ENCODE measurements around the gene RAB35. TPM values are rescaled to one million over a fixed set of nuclear protein-coding genes. Genes with fewer than 3 reads are reported as not detected.
"Not testable (repeated sequence)": the region's sequence is repeated elsewhere in the genome, so short reads cannot be mapped to it uniquely, and the experiment has no call there.

Gene RAB35
- total and polyA plus RNA-seq, 9 donors = 21.3 to 34.9 (median 30.9) TPM

GRCh38 chr12:120048263-120048662 is 68.3 kb downstream of the RAB35 start:
- H3K27ac ChIP-seq (ENCODE audit: low read length) = no peak overlapping the region
- H3K4me3 ChIP-seq (ENCODE audit: low read length) = no peak overlapping the region
- H3K27me3 ChIP-seq (ENCODE audit: control insufficient read depth, insufficient read depth, low read length) = no peaks in the 10 kb centered on the region
- H3K4me1 ChIP-seq (ENCODE audit: control insufficient read depth, insufficient read depth, low read length) = no peaks in the 10 kb centered on the region
- DNase-seq = no peak
- no peaks in the 10 kb centered on the region for H3K9me3 ChIP-seq (replicated peaks; ENCODE audit: control insufficient read depth, low read depth, low read length)
- no peaks in the 10 kb centered on the region for H3K36me3 ChIP-seq (ENCODE audit: control insufficient read depth, insufficient read depth, low read length)

DNA sequence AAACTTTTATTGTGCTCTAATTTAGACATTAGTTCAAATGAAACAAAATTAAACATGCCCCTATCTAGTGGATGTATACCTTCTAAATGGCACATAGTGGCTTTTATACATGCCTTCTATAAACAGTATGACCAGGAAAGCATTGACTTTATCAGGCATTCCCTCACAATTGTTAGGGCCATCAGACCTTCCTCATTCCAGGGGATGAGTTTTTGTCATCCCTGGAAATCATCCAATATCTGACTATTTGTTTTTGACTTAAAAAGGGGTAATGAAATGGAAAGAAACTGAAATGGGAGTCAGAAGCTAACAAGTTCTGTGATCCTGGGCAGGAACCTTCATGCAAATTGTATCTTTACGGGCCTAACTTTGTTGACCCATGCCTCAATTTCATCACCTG is 69.5 kb downstream of the RAB35 start:
- no peak overlapping the region for H3K4me3 ChIP-seq (ENCODE audit: low read length)
- no peak for DNase-seq
- H3K4me1 ChIP-seq (ENCODE audit: control insufficient read depth, insufficient read depth, low read length) = no peaks in the 10 kb centered on the region
- H3K27me3 ChIP-seq (ENCODE audit: control insufficient read depth, insufficient read depth, low read length) = no peaks in the 10 kb centered on the region
- H3K36me3 ChIP-seq (ENCODE audit: control insufficient read depth, insufficient read depth, low read length) = no peaks in the 10 kb centered on the region
- WGBS (ENCODE audit: insufficient coverage) = no CpG with 5 or more reads among the region's 1 CpG
- no peak overlapping the region for H3K27ac ChIP-seq (ENCODE audit: low read length)
- no peaks in the 10 kb centered on the region for H3K9me3 ChIP-seq (replicated peaks; ENCODE audit: control insufficient read depth, low read depth, low read length)

GRCh38 chr12:120045367-120045766 is 71.2 kb downstream of the RAB35 start:
- not testable (repeated sequence) for DNase-seq; H3K36me3 ChIP-seq (ENCODE audit: control insufficient read depth, insufficient read depth, low read length); H3K27ac ChIP-seq (ENCODE audit: low read length); H3K9me3 ChIP-seq (replicated peaks; ENCODE audit: control insufficient read depth, low read depth, low read length); H3K4me3 ChIP-seq (ENCODE audit: low read length); H3K4me1 ChIP-seq (ENCODE audit: control insufficient read depth, insufficient read depth, low read length); H3K27me3 ChIP-seq (ENCODE audit: control insufficient read depth, insufficient read depth, low read length)
- no CpG with 5 or more reads among the region's 5 CpGs for WGBS (ENCODE audit: insufficient coverage)

Other genes with a start within 250 kb of the RAB35 start
- gene CIT, start 239.4 kb downstream of the RAB35 start, total RNA-seq = 9.5 TPM
- gene CIT, start 239.4 kb downstream of the RAB35 start, polyA plus RNA-seq (ENCODE audit: insufficient read depth in 1 of 8, insufficient read length in 8 of 8, low replicate concordance in 1 of 8) = 10 to 100 TPM in 2 of 8 donors, 1 to 10 TPM in 6; 5.8 to 12.3 (median 9.2) TPM
- 1.3 TPM for gene BICDL1, start 127.5 kb downstream of the RAB35 start, total RNA-seq
- gene BICDL1, start 127.5 kb downstream of the RAB35 start, polyA plus RNA-seq (ENCODE audit: insufficient read depth in 1 of 8, insufficient read length in 8 of 8, low replicate concordance in 1 of 8) = 1 to 10 TPM; 1.7 to 6.4 (median 3.6) TPM
- gene GCN1, start 78.0 kb upstream of the RAB35 start, total RNA-seq = 43.5 TPM
- 10 to 100 TPM; 34.9 to 50.6 (median 42.4) TPM for gene GCN1, start 78.0 kb upstream of the RAB35 start, polyA plus RNA-seq (ENCODE audit: insufficient read depth in 1 of 8, insufficient read length in 8 of 8, low replicate concordance in 1 of 8)
- 4,054 TPM for gene RPLP0, start 84.4 kb upstream of the RAB35 start, total RNA-seq
- 1,000 to 10,000 TPM; 3,748 to 4,784 (median 4,368) TPM for gene RPLP0, start 84.4 kb upstream of the RAB35 start, polyA plus RNA-seq (ENCODE audit: insufficient read depth in 1 of 8, insufficient read length in 8 of 8, low replicate concordance in 1 of 8)
- 33.2 TPM for gene PXN, start 149.0 kb upstream of the RAB35 start, total RNA-seq
- gene PXN, start 149.0 kb upstream of the RAB35 start, polyA plus RNA-seq (ENCODE audit: insufficient read depth in 1 of 8, insufficient read length in 8 of 8, low replicate concordance in 1 of 8) = 100 to 1,000 TPM in 7 of 8 donors, 10 to 100 TPM in 1; 90.8 to 170 (median 129) TPM
- gene RNU4-2, start 175.2 kb upstream of the RAB35 start, total RNA-seq = 2,159 TPM
- gene RNU4-2, start 175.2 kb upstream of the RAB35 start, polyA plus RNA-seq (ENCODE audit: insufficient read depth in 1 of 8, insufficient read length in 8 of 8, low replicate concordance in 1 of 8) = 1 to 10 TPM in 1 of 8 donors, not detected in 7; 2.6 TPM
- 636 TPM for gene RNU4-1, start 176.5 kb upstream of the RAB35 start, total RNA-seq
- gene RNU4-1, start 176.5 kb upstream of the RAB35 start, polyA plus RNA-seq (ENCODE audit: insufficient read depth in 1 of 8, insufficient read length in 8 of 8, low replicate concordance in 1 of 8) = not detected
- gene SIRT4, start 185.6 kb upstream of the RAB35 start, total RNA-seq = 6.3 TPM
- 1 to 10 TPM; 3.4 to 4.8 (median 4.3) TPM for gene SIRT4, start 185.6 kb upstream of the RAB35 start, polyA plus RNA-seq (ENCODE audit: insufficient read depth in 1 of 8, insufficient read length in 8 of 8, low replicate concordance in 1 of 8)
- gene PLA2G1B, start 211.0 kb upstream of the RAB35 start, total RNA-seq = 0.75 TPM
- gene PLA2G1B, start 211.0 kb upstream of the RAB35 start, polyA plus RNA-seq (ENCODE audit: insufficient read depth in 1 of 8, insufficient read length in 8 of 8, low replicate concordance in 1 of 8) = under 1 TPM in 1 of 8 donors, not detected in 7; 0.36 TPM